Endothelial cell (in vitro differentiated cells): ENCODE measurements around the gene EED. TPM values are rescaled to one million over a fixed set of nuclear protein-coding genes. Genes with fewer than 3 reads are reported as not detected.
A peak's percentile ranks its signal among the peaks of the same experiment; 100 is the strongest.
"Not testable (repeated sequence)": the region's sequence is repeated elsewhere in the genome, so short reads cannot be mapped to it uniquely, and the experiment has no call there.

Experiments used
- DNase-seq: peaks from one replicate; pipeline ENCODE4 v3.0.0; 2021; ENCODE audit warnings: low spot score
- H3K27ac Mint-ChIP-seq: one replicate; pipeline ENCODE4 v1.8.0; 2021; ENCODE audit warnings: mixed read lengths, inconsistent platforms; ENCODE audit not compliant: unreplicated experiment
- H3K27me3 Mint-ChIP-seq: one replicate; pipeline ENCODE4 v1.8.0; 2021; ENCODE audit warnings: mild to moderate bottlenecking, moderate library complexity, mixed read lengths, inconsistent platforms; ENCODE audit not compliant: unreplicated experiment
- H3K36me3 Mint-ChIP-seq: one replicate; pipeline ENCODE4 v1.8.0; 2021; ENCODE audit warnings: mild to moderate bottlenecking, low read depth, mixed read lengths, inconsistent platforms; ENCODE audit not compliant: unreplicated experiment
- H3K4me1 Mint-ChIP-seq: one replicate; pipeline ENCODE4 v1.8.0; 2021; ENCODE audit warnings: mild to moderate bottlenecking, mixed read lengths, inconsistent platforms; ENCODE audit not compliant: unreplicated experiment
- H3K4me3 Mint-ChIP-seq: one replicate; pipeline ENCODE4 v1.8.0; 2021; ENCODE audit warnings: mild to moderate bottlenecking, mixed read lengths, inconsistent platforms; ENCODE audit not compliant: unreplicated experiment
- H3K9me3 Mint-ChIP-seq: one replicate; pipeline ENCODE4 v1.8.0; 2021; ENCODE audit warnings: mixed read lengths, inconsistent platforms; ENCODE audit not compliant: unreplicated experiment
- CTCF ChIP-seq: fragments of 200-600 bp; sonication (generic); IDR thresholded peaks from one replicate; pipeline ENCODE4 v1.5.0; 2021; ENCODE audit warnings: antibody characterized with exemption; ENCODE audit not compliant: unreplicated experiment
- total RNA-seq: library from RNA; stranded (reverse); fragmentation: NEBNext Ultra II Directional; extraction: Animal tissue kit (Norgen Biotek cat#: 25700); gene quantifications from one replicate; pipeline ENCODE4 v1.2.1, GENCODE V29; 2021; ENCODE audit not compliant: unreplicated experiment

The EED gene
- total RNA-seq, 1 donor from 2014 or later = 18.5 TPM

- H3K4me1 Mint-ChIP-seq = peaks cover 8% of the 10 kb centered on the region
- H3K9me3 Mint-ChIP-seq = no peaks in the 10 kb centered on the region
- peak within 1 kb of the TSS; percentile 99 for H3K4me3 Mint-ChIP-seq
- DNase-seq = peak; percentile 82
- H3K27ac Mint-ChIP-seq = peak within 1 kb of the TSS; percentile 95
- TF ChIP-seq CTCF = no peak
- peaks cover 1% of the 10 kb centered on the region for H3K27me3 Mint-ChIP-seq
- H3K36me3 Mint-ChIP-seq = peaks cover 2% of the 10 kb centered on the region
These were observed 57.7 kb downstream of the EED start, which contains the start of gene HIKESHI for GRCh38 chr11:86302092-86302793. Gene HIKESHI, plus strand, starts transcription at chr11:86302240. Its CDS starts 209 bp downstream, at chr11:86302449.

GRCh38 chr11:86303257-86303656 is 58.7 kb downstream of the EED start:
- no peak for DNase-seq
- no peak for TF ChIP-seq CTCF
- peak overlapping the region; percentile 95 for H3K27ac Mint-ChIP-seq
- no peaks in the 10 kb centered on the region for H3K9me3 Mint-ChIP-seq
- peak overlapping the region; percentile 99 for H3K4me3 Mint-ChIP-seq
- H3K36me3 Mint-ChIP-seq = peaks cover 2% of the 10 kb centered on the region
- H3K27me3 Mint-ChIP-seq = peaks cover 1% of the 10 kb centered on the region
- peaks cover 8% of the 10 kb centered on the region for H3K4me1 Mint-ChIP-seq

GRCh38 chr11:86308710-86309109 is 64.2 kb downstream of the EED start:
- not testable (repeated sequence) for H3K4me1 Mint-ChIP-seq, H3K4me3 Mint-ChIP-seq, H3K27ac Mint-ChIP-seq, H3K27me3 Mint-ChIP-seq, H3K36me3 Mint-ChIP-seq, DNase-seq, H3K9me3 Mint-ChIP-seq

GRCh38 chr11:86313793-86314192 is 69.2 kb downstream of the EED start:
- Mint-ChIP-seq H3K27ac (no peak overlapping the region), H3K36me3 (peaks cover 5% of the 10 kb centered on the region), H3K4me1 (peaks cover 3% of the 10 kb centered on the region), H3K27me3 (peaks cover 2% of the 10 kb centered on the region), H3K4me3 (no peak overlapping the region), H3K9me3 (no peaks in the 10 kb centered on the region)
- no peak for DNase-seq
- no peak for TF ChIP-seq CTCF

- no peak overlapping the region for H3K27ac Mint-ChIP-seq
- H3K4me1 Mint-ChIP-seq = peaks cover 3% of the 10 kb centered on the region
- H3K36me3 Mint-ChIP-seq = peaks cover 5% of the 10 kb centered on the region
- no peak for DNase-seq
- H3K27me3 Mint-ChIP-seq = peaks cover 2% of the 10 kb centered on the region
- no peak overlapping the region for H3K4me3 Mint-ChIP-seq
- TF ChIP-seq CTCF = no peak
- H3K9me3 Mint-ChIP-seq = no peaks in the 10 kb centered on the region
These were observed 70.1 kb downstream of the EED start for GRCh38 chr11:86314636-86315035.

Other genes with a start within 250 kb of the EED start
- 125 TPM for gene PICALM, start 175.7 kb upstream of the EED start, total RNA-seq
- 36.7 TPM for gene HIKESHI, start 57.5 kb downstream of the EED start, total RNA-seq
- gene CCDC81, start 130.1 kb downstream of the EED start, total RNA-seq = 0.33 TPM